SK-N-SH (cell line): ENCODE data around the gene XKR7. TPM values are rescaled to one million over a fixed set of nuclear protein-coding genes. Genes with fewer than 3 reads are reported as not detected.

Experiments
- CTCF ChIA-PET: fragments of 300-600, 350-600 bp; formaldehyde crosslinking; extraction: SDS; loops from one replicate; lab custom pipeline; 2021; lab: Yijun Ruan, JAX
- POLR2A ChIA-PET: fragments of 350-600 bp; sonication (Branson Sonifier 250); formaldehyde crosslinking; extraction: SDS; loops from one replicate; lab custom pipeline; 2020; ENCODE audit warnings: antibody characterized with exemption, inconsistent platforms; lab: Yijun Ruan, JAX
- DNase-seq: peaks from one replicate; pipeline ENCODE4 v3.0.0; 2012
- H2AFZ ChIP-seq: fragments of 200-600 bp; sonication (generic); 2 replicates; pipeline ENCODE4 v1.8.1; 2016; ENCODE audit warnings: antibody characterized with exemption, mild to moderate bottlenecking, low read depth
- H3F3A ChIP-seq: fragments of 200-600 bp; sonication (generic); replicated peaks from 2 replicates; pipeline ENCODE3; 2016; ENCODE audit warnings: antibody characterized with exemption, mild to moderate bottlenecking; ENCODE audit not compliant: insufficient read depth
- H3K27ac ChIP-seq, 2 experiments: fragments of 200-500 bp in 1 of 2; fragments of 200-600 bp in 1 of 2; sonication (Bioruptor generic) in 1 of 2; sonication (generic), shearing (Covaris generic) in 1 of 2; 2 replicates each; pipeline versions ENCODE4 v1.5.1 to v1.6.1; 2014 to 2016; ENCODE audit warnings: low read depth in 2 of 2, inconsistent platforms in 1 of 2, low read length in 1 of 2, mild to moderate bottlenecking in 1 of 2, mixed read lengths in 1 of 2
- H3K27me3 ChIP-seq: fragments of 200-600 bp; sonication (generic), shearing (Covaris generic); 2 replicates; pipeline ENCODE4 v1.6.1; 2016; ENCODE audit warnings: mixed run types; ENCODE audit not compliant: insufficient read depth
- H3K36me3 ChIP-seq, 2 experiments: fragments of 200-500 bp in 1 of 2; fragments of 200-600 bp in 1 of 2; sonication (Bioruptor generic) in 1 of 2; sonication (generic) in 1 of 2; replicated peaks in 1 of 2; 2 replicates each; pipeline versions ENCODE3 to v1.5.1; 2014 to 2016; ENCODE audit warnings: low read length in 1 of 2, mild to moderate bottlenecking in 1 of 2; ENCODE audit not compliant: insufficient read depth in 2 of 2, control insufficient read depth in 1 of 2
- H3K4me1 ChIP-seq, 2 experiments: fragments of 200-500 bp in 1 of 2; fragments of 200-600 bp in 1 of 2; sonication (Bioruptor generic) in 1 of 2; sonication (generic), shearing (Covaris generic) in 1 of 2; 2 replicates each; pipeline versions ENCODE4 v1.5.1 to v1.6.1; 2014 to 2016; ENCODE audit warnings: low read depth in 1 of 2, low read length in 1 of 2, mixed run types in 1 of 2; ENCODE audit not compliant: insufficient read depth in 2 of 2, control insufficient read depth in 1 of 2
- H3K4me2 ChIP-seq: fragments of 200-600 bp; sonication (generic), shearing (Covaris generic); 2 replicates; pipeline ENCODE4 v1.6.1; 2017; ENCODE audit warnings: mixed run types
- H3K4me3 ChIP-seq, 2 experiments: fragments of 200-500 bp in 1 of 2; fragments of 200-600 bp in 1 of 2; sonication (Bioruptor generic) in 1 of 2; sonication (generic), shearing (Covaris generic) in 1 of 2; 2 replicates each; pipeline versions ENCODE4 v1.5.1 to v1.8.1; 2014 to 2016; ENCODE audit warnings: low read depth in 2 of 2, inconsistent platforms in 1 of 2, low read length in 1 of 2, mild to moderate bottlenecking in 1 of 2, mixed read lengths in 1 of 2, moderate library complexity in 1 of 2
- H3K79me2 ChIP-seq: fragments of 200-600 bp; sonication (generic); 2 replicates; pipeline ENCODE4 v1.8.1; 2017; ENCODE audit warnings: mild to moderate bottlenecking; ENCODE audit not compliant: insufficient read depth
- H3K9ac ChIP-seq: fragments of 200-600 bp; sonication (generic); 2 replicates; pipeline ENCODE4 v1.6.1; 2017; ENCODE audit warnings: mixed run types
- H3K9me2 ChIP-seq: fragments of 200-600 bp; sonication (generic); 2 replicates; pipeline ENCODE4 v1.6.1; 2017; ENCODE audit warnings: mixed run types
- H3K9me3 ChIP-seq: fragments of 200-600 bp; sonication (generic); 2 replicates; pipeline ENCODE4 v1.6.1; 2017; ENCODE audit warnings: mixed run types, mild to moderate bottlenecking, moderate library complexity
- H4K20me1 ChIP-seq: fragments of 200-600 bp; sonication (generic); 2 replicates; pipeline ENCODE4 v1.6.1; 2017; ENCODE audit warnings: mild to moderate bottlenecking, mixed run types; ENCODE audit not compliant: insufficient read depth
- CHD2 ChIP-seq: fragments of 150-350 bp; IDR thresholded peaks from 2 replicates; pipeline ENCODE4 v1.6.1; 2018; ENCODE audit warnings: low read length; ENCODE audit not compliant: partially characterized antibody
- CTCF ChIP-seq: fragments of 200-600 bp; sonication (generic); IDR thresholded peaks from 2 replicates; pipeline ENCODE4 v1.6.1; 2017; ENCODE audit warnings: antibody characterized with exemption, mild to moderate bottlenecking, moderate library complexity
- EP300 ChIP-seq, 2 experiments: IDR thresholded peaks; 2 replicates each; pipeline versions ENCODE4 v1.4.0 to v1.6.1; 2012; ENCODE audit warnings: borderline replicate concordance in 1 of 2, low read depth in 1 of 2, low read length in 1 of 2
- EZH2phosphoT487 ChIP-seq: fragments of 200-600 bp; sonication (generic); IDR thresholded peaks from 2 replicates; pipeline ENCODE4 v1.6.1; 2017; ENCODE audit warnings: low read depth, mixed run types, mild to moderate bottlenecking, antibody characterized with exemption, moderate library complexity, borderline replicate concordance
- FOSL2 ChIP-seq: IDR thresholded peaks from 2 replicates; pipeline ENCODE4 v1.4.0; 2012; ENCODE audit warnings: low read depth, mild to moderate bottlenecking, moderate library complexity, borderline replicate concordance
- GATA2 ChIP-seq: sonication (generic); formaldehyde crosslinking; IDR thresholded peaks from 2 replicates; pipeline ENCODE4 v1.5.0; 2020; ENCODE audit warnings: mild to moderate bottlenecking, missing genetic modification reagents
- JUND ChIP-seq: IDR thresholded peaks from 2 replicates; pipeline ENCODE4 v1.4.0; 2012
- MAX ChIP-seq: IDR thresholded peaks from 2 replicates; pipeline ENCODE4 v1.4.0; 2012; ENCODE audit warnings: low read depth
- MXI1 ChIP-seq: IDR thresholded peaks from 2 replicates; pipeline ENCODE4 v1.6.1; 2012; ENCODE audit warnings: mild to moderate bottlenecking, low read depth, low read length, improper control_type of control experiment
- NRF1 ChIP-seq: IDR thresholded peaks from 2 replicates; pipeline ENCODE4 v1.6.1; 2012; ENCODE audit warnings: low read depth, mild to moderate bottlenecking, low read length
- PBX3 ChIP-seq: IDR thresholded peaks from 2 replicates; pipeline ENCODE4; 2012
- POLR2AphosphoS5 ChIP-seq: IDR thresholded peaks from 2 replicates; pipeline ENCODE4 v1.6.1; 2012; ENCODE audit warnings: low read depth, low read length
- RAD21 ChIP-seq: IDR thresholded peaks from 2 replicates; pipeline ENCODE4 v1.6.1; 2012; ENCODE audit warnings: mild to moderate bottlenecking, low read length
- REST ChIP-seq: IDR thresholded peaks from 2 replicates; pipeline ENCODE4 v1.6.1; 2012; ENCODE audit warnings: mild to moderate bottlenecking, low read depth, low read length, moderate library complexity
- RFX5 ChIP-seq: IDR thresholded peaks from 2 replicates; pipeline ENCODE4 v1.6.1; 2012; ENCODE audit warnings: mild to moderate bottlenecking, improper control_type of control experiment, low read length
- RXRA ChIP-seq: IDR thresholded peaks from 2 replicates; pipeline ENCODE4 v1.4.0; 2012; ENCODE audit warnings: low read depth, mild to moderate bottlenecking, borderline replicate concordance
- SIN3A ChIP-seq: IDR thresholded peaks from 2 replicates; pipeline ENCODE4 v1.6.1; 2012; ENCODE audit warnings: low read depth, mild to moderate bottlenecking, low read length, moderate library complexity, borderline replicate concordance
- TEAD4 ChIP-seq: IDR thresholded peaks from 2 replicates; pipeline ENCODE4 v1.4.0; 2012; ENCODE audit warnings: mild to moderate bottlenecking, borderline replicate concordance; ENCODE audit not compliant: insufficient read depth
- USF2 ChIP-seq: fragments of 150-350 bp; IDR thresholded peaks from 2 replicates; pipeline ENCODE4 v1.6.1; 2017; ENCODE audit warnings: antibody characterized with exemption, low read length, low read depth, borderline replicate concordance
- YY1 ChIP-seq: IDR thresholded peaks from 2 replicates; pipeline ENCODE4 v1.4.0; 2012; ENCODE audit warnings: low read depth, mild to moderate bottlenecking
- ZBTB33 ChIP-seq: IDR thresholded peaks from 2 replicates; pipeline ENCODE4 v1.4.0; 2012; ENCODE audit warnings: low read depth, borderline replicate concordance
- WGBS: methylation state at CpG from one replicate; pipeline ENCODE4 v1.1.6; 2017; ENCODE audit warnings: low lambda C conversion rate; 5-methylcytosine and 5-hydroxymethylcytosine counted together
- polyA plus RNA-seq, 3 experiments: library from polyadenylated mRNA; depleted of rRNA; stranded (reverse); fragments of >200 nt; gene quantifications; 2 replicates each; pipeline ENCODE4 v1.2.3, GENCODE V29; 2012

The XKR7 gene
- polyA plus RNA-seq, 1 of the 3 experiments (the other 2 are of a cell fraction): 0.02 TPM

- H3K9ac ChIP-seq: no peak overlapping the region
- peak overlapping the region; percentile 52; the same call in 1 of the 2 replicates for H3K4me2 ChIP-seq
- H3K27ac ChIP-seq: peak overlapping the region in 1 of 2 experiments; percentile 75; a peak in 2 of 4 replicates
- H3K9me3 ChIP-seq: no peaks in the 10 kb centered on the region
- H3K9me2 ChIP-seq: no peaks in the 10 kb centered on the region
- peaks cover 30% of the 10 kb centered on the region for H3K27me3 ChIP-seq
- no peak overlapping the region for H2AFZ ChIP-seq
- 9% methylated on average over 13 of the region's 57 CpGs for whole genome bisulfite sequencing
- DNase-seq: peak; percentile 81
- H3K4me3 ChIP-seq: peak overlapping the region; percentile 55 to 56; a peak in 3 of 4 replicates
- no peaks in the 10 kb centered on the region for H3K79me2 ChIP-seq
- H3K36me3 ChIP-seq: no peaks in the 10 kb centered on the region
- H3K4me1 ChIP-seq: peaks cover 0 to 17% of the 10 kb centered on the region in 2 experiments; a peak in 2 of 4 replicates
- no peaks in the 10 kb centered on the region for H3F3A ChIP-seq
- no peaks in the 10 kb centered on the region for H4K20me1 ChIP-seq
- ChIA-PET POLR2A (interaction anchor here (1.4 kb wide), 1 partner anchor 23 kb away, joined by 3 read pairs; no protein-coding TSS in a partner anchor), CTCF (interaction anchor here (0.9 to 7.9 kb wide), 12 partner anchors 10 to 146 kb away, joined by 3 to 47 read pairs (median 4); partner anchors contain the start of gene PDRG1)
- TF ChIP-seq SIN3A (peak; percentile 98), EP300 (IDR thresholded peaks at IDR 0.05; ENCODE audit: borderline replicate concordance in 1 of 2, low read depth in 1 of 2, low read length in 1 of 2) (peak in 1 of 2 experiments; percentile 24; a peak in 1 of 4 replicates), MAX (0 out of 2 replicates have a peak, but pooled peaks have one; percentile 27), CTCF (no peak), FOSL2 (no peak), REST (peak; percentile 100), GATA2 (CRISPR knock-in tag) (no peak), EZH2phosphoT487 (no peak), PBX3 (no peak), MXI1 (0 out of 2 replicates have a peak, but pooled peaks have one; percentile 64), USF2 (no peak), YY1 (peak; percentile 71; the same call in 1 of the 2 replicates), RAD21 (no peak), CHD2 (no peak), RFX5 (no peak), POLR2AphosphoS5 (no peak), JUND (no peak), TEAD4 (no peak), ZBTB33 (no peak), NRF1 (no peak), RXRA (no peak)
These were observed 558 bp downstream of the XKR7 start for GRCh38 chr20:31968291-31969126.
